ENCODE results near the gene GNAT1.

The GNAT1 gene

DNA sequence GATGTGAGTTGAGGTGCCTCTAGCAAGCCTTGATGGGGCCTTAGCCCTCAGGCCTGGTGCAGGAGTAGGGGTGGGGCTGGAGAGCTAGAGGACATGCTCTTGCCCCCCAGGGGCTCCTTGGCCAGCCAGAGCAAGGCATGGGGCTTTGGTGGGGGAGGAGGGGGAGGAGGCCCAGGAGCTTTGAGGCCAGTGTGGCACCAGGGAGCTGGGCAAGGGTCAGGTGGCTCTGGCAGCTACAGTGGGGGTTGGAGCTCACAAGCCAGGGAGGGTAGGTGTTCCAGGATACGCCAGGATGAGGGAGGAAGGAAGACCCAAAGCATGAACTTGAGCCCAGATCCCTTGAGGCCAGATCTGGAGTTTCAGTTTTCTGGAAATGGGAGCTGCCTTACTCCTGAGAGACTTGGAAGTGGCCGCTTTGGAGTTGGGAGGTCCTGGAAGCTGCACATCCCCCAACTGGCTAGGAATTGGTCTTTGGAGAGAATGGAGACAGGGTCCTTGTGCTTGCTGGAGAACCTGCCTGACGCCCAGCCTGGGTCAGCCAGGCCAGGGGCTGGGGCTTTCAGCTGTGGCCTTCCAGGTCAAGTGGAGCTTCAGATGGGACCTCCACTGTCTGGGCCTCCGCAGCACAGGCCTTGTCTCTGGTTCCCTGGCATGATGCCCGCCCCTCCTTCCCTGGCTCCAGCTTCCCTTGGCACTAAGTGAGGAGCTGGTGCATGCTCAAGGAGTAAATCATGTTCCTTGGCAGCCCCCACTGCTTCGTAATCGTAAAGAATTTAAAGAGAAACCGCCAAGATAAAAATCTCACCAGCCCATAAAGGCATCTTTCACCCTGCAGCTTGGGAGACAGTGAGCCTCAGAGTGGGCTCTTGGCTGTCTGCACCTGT is 27.6 kb upstream of the GNAT1 start:
- no peak for DNase-seq

DNA sequence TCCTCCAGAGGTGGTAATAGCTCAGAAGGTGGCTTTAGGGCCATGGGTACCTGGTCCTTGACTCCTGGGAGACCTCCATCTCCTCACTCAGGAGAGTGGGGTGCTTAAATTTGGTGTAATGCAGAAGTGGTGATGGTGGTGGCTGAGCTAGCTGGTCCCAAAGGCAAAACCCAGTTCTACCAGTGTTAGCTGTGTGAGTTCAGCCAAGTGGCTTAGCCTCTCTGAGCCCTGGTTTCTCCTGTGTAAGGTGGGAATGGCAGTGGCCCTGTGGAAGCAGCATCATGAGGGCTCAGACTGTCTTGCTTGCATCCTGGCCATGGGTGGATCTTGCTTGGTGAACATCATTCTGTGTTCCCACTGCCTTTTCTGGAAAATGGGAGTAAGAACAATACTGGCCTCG is 26.9 kb upstream of the GNAT1 start:
- DNase-seq = no peak

DNA sequence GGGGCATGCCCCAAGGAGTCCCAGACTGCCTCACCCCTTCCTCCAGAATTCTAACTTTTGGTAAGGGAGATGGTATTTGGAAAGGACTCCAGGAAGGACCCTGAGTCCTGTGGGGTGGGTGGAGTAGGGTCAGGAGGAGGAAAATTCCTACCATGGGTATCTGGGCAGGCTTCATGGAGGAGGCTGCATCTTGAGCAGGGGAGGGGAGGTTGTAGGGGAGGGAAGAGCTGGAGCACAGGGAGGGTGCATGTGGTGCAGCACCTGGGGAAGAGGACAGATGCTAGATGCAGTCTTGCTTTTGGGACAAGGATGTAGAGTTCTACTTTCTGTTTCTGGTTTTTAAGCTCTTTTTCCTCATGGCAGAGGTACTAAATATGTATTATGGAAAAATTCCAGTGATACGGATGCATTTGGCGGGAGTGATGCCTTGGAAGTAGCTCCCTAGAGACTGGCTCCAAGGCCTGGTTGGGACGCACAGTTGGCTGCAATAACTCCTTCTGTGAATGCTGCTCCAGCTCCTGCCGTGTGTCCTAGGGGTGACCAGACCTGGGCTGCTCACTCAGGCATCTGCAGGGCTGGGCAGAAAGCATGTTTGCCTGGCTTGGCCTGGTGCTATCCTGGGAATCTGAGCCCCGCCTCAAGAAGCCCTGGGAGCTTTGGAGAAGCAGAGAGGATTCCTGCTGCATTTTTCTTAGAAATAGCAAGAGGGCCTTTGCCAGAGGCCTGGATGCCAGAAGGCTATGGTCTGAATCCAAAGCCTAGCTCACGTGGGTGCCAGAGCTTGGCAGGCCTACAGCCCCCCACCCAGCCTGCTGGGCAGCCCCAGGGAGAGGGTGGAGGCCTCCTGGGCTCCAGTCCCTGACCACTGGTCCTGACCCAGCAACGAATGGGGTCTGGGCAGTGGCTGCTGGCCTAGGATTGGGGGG is 26.2 kb upstream of the GNAT1 start:
- DNase-seq = no peak

DNA sequence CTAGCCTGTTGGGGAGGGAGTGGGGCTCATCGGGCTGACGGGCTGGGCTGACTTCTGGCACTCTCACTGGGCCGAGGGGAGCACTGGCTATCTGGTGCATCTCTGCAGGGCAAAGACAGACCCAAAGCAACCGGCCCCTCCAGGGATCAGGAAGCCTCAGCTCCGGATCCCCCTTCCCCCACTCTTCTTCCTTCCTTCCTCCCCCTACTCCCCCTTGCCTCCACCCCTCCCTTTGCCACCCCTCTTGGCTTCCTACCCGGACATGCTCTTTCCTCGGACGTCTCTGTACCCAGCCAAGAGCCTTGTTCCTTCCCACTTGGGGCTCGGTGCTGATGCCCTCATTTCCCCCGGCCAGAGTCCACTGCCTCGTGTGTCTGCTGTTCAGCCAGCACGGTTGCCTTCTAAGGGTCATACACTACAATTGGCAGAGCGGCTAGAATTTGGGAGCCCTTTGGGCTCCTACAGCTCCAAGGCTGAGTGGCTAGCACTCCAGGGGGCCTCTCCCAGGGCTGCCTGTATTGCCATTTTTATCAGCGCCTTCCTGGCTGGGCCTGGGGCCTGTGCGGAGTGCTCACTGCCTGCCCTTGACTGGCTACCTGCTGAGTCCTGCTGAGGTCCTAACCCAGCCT is 25.4 kb upstream of the GNAT1 start:
- no peak for DNase-seq

DNA sequence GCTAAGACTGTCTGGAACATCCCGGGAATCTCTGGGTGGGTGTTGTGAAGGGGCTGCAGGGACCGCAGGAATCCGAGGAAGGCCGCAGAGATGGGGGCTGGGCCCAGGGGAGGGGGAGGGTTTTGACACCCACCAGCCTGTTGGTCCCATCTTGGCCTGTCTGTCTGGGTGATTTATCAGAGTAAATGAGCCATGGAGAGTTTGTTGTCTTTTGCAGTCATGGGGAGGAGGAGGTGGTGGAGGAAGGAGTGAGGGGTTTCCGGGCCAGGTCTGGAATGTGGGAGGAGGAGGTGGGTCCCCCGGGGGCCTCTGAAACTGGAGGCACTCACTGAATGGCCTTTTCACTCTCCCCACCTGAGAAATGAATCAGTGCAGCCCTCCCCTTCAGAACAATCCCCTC is 24.8 kb upstream of the GNAT1 start:
- DNase-seq = no peak

DNA sequence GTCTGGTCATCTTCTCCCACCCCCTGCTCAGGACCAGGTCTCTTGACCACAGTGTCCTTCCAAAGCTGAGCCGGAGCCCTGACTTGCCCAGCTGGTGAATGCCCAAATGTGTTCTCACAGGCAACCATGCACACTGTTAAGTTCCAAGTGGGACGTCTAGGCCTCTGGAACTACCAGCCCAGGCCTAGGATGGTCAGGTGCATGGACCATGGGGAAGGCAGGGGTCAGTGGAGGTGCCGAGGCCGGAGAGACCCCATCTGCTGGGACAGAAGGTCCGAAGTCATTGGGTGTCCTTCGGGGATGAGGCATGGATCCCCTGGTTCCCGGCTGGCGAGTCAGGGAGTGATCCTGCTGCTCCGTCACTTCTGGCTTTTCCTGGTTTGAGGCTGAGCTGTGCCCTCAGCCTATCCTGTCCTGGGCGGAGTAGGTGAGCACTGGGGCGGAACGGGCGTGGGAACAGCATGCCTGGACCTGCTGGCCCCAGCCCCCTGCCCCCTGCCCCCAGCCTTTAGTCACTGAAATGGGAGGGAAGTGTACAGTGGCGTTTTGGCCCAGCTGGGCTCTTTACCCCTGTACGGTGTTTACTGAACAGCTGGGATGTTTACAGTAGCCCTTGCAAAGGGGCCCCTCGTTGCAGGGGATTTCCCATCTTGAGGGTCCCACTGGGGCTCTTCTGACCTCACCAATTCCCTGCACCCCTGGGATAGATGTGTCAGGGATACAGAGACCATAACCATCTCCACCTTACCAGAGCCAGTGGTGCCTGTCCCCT is 24.2 kb upstream of the GNAT1 start:
- no peak for DNase-seq

DNA sequence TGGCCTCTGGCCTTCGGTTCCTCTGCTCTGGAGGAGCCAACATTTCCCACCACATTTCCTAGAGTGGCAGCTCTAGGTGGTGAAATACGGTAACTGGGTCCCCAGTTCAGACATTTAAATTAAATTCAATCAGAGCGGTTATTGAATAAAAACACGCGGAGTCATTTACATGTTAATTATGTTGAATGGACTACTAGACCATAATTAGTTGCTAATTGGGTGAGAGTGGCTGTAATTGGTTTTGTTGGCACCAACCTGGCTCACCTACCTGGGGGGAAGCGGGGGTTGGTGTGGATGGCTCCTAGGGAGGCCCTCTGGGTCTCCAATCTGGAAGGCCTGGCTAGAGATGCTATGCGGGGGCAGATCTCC is 23.6 kb upstream of the GNAT1 start:
- no peak for DNase-seq

DNA sequence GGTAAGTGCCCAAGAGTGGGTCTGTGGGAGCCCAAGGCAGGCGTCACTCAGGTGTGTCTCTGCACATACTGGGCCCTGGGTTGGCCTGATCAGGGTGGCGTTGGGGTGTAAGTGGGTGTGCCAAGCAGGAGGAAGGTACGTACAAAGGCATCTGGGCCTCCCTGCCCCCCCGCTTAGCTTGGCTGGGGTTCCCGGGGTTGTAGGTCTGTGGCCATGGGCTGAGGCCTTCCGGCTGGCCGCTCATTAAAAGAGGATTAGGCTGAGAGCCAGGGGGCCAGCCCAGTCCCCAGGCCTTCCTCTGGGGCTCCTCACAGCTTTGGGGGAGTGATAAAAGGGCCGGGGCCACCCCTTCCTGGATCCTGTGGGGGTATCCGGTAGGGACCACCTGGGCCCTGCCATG is 23.0 kb upstream of the GNAT1 start:
- no peak for DNase-seq

DNA sequence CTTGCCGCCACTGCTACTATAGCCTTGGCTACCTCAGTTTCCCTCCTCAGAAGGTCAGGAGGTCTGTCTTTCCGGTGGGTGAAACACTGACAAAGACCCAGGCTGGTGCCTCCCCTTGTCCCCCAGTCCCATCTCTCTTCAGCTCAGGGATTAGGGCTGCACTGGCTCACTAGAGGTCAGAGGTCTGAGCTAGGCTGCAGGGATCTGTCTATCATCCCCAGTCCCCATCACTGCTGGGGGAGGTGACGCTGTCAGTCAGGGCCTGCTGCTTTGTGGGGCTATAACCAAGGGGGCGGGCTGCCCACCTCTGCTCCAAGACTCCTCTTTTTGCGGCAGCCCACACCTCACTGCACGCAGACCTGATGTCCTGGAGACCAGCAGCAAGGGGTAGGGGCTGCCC is 22.6 kb upstream of the GNAT1 start:
- DNase-seq = no peak

DNA sequence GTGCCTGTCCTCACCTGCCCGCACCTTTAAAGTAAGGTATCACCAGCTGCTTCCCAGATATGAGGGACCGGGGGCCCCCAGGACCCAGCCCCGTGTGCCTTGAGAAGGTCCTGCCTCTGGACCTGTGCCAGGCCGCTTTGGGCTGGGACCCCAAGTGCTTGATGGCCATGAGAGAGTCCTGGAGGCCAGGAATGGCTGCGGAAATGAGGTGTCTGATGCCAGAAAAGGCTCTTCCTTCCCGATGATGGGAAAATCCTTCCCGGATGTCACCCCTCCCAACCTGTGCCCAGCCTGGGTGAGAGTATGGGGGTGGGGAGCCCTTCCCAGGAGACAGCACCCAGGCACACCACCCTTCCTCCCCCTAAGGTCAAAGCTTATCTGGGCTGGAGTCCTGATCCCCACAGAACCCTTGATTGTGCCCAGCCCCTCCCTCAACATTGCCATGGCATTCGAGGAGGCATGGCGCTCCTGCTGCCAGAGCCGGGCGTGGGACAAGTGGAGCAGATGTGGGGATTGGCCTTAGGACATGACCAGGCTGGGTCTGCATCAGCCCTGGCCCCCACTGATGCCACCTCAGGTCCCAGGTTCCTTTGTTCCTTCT is 22.1 kb upstream of the GNAT1 start:
- DNase-seq = no peak

DNA sequence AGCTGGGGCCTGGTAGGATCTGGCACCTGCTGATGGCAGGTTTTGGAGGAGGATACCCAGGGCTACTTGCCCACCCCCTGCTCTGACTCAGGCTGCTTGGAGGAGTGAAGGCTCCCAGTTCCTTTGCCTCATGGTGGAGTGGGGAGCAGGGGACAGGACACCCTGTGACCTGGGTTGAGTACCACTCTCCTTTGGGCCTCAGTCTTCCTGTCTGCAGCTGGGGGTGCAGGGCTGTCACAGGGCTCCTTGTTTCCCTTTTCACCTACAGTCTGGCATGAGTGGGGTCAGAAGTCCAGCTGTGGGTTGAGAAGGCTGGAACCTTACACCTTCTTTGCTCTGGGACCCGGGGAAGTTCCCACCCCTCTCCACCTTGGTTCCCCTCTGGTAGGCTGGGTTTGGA is 21.6 kb upstream of the GNAT1 start:
- DNase-seq = no peak

DNA sequence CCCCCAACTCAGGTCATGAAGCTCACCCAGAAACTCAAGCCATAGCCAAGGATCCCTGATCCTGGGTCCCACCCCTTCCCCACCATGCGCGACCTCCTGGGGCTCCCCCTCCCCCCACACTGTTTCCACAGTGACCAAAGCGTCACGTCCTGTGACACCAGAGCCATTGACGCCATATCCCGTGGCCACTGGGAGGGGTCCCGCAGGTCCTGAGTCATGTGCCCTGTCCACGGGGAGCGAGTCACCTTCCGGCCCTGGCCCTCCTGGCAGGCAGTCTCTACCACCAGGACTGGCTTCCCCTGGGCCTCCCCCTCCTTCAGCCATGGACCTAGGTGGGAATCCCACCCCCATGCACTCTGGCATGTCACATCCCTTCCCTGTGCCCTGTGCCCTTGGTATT is 20.7 kb upstream of the GNAT1 start:
- DNase-seq = no peak

DNA sequence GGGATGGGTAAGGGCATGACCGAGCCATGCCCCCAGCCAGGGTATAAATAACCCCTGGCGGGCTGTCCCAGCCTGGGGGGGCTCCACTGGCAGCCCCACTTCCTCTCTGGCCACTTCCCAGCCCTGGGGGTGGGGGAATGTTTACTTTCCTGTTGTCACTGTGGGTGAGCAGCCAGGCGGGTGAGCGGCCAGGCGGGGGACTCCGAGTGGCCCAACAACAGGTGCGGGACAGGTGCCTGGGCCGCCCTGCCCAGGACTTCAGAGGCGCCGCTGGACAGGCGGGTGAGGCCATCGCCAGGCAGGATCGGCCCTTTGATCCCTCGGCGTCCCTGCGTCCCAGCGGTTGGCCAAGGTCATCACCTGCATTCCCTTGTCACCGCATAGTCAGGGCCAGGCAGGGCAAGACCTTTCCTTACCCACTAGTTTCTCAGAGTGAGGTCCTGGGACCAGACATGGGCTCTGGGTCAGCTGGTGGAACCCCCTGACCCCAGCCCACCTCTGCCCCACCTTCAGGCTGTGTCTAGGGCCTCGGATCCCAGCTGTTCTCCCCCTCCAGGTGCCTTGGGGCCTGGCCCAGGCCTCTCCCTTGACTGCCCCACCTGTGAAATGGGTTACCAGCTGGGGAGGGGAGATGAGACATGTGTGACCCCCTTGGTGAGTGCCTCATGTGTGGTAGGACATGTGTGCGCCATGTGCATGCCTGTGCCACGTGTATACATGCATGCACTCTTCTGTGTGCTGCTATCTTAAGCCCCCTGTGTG is 19.7 kb upstream of the GNAT1 start:
- no peak for DNase-seq

DNA sequence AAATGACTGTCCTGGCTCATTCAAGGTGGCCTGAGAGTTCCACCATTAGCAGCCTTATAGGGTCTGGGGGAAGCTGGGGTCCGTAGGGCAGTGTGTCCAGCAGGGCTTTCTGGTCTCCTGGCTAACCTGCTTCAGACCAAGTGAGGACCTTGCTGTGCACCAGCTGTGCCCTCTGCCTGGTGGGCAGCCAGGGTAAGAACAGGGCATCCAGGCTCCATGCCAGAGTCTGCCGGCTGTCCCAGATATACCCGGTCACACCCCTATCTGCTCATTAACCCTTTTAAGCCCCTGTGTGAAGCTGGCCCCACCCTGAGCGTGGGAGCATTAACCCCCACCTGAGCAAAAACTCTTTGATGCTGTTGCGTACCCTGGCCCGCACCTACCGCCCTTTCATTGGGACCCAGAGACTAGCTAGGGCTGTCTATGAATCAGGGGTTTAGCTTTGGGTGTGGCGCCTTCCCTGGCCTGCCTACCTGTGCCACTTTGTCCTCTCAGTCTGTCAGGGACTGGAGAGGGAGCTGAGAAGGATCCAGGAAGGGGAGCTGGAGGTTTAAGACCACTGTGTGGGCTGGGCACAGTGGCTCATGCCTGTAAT is 18.7 kb upstream of the GNAT1 start:
- no peak for DNase-seq

DNA sequence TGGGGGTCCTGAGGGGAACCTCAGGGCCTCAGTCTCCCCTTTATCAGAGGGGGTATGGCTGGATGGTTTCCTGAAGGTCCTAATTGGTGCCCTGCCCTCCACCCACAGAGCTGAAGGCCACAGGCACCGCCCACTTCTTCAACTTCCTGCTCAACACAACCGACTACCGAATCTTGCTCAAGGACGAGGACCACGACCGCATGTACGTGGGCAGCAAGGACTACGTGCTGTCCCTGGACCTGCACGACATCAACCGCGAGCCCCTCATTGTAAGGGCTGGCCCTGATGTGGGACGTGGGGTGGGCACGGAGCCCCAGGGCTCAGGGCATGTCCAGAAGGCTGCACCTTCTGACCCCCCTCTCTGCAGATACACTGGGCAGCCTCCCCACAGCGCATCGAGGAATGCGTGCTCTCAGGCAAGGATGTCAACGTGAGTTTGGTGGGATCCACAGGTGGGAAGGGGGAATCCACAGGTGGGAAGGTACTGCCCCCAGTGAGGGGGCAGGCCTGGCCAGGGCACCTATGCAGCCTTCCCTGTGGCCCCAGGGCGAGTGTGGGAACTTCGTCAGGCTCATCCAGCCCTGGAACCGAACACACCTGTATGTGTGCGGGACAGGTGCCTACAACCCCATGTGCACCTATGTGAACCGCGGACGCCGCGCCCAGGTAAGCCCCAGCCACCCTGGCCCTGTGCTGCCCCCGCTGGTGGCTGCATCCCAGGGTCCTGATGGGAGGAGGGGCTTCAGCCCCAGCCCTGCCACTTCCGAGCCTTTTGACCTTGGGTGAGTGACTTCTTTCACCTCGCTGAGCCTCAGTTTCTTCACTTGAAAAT is 17.5 kb upstream of the GNAT1 start:
- DNase-seq = no peak

DNA sequence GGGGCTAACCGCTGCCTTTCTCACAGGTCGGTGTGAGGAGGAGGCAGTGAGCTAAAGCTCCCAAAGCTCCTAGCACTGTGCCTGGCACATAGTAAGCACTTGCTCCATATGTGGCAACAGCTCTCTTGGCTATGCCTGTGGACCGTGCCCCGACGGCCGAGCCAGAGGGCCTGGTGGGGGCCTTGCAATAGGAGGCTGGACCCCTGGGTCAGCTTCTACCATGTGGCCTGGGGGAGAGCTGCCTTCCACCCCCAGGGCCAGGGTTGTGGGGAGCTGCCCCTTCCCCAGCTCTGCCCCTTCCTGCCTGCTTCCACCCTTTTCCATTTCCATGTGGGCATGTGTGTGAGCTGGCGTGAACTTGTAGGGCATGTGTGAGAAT is 16.9 kb upstream of the GNAT1 start:
- DNase-seq = no peak

DNA sequence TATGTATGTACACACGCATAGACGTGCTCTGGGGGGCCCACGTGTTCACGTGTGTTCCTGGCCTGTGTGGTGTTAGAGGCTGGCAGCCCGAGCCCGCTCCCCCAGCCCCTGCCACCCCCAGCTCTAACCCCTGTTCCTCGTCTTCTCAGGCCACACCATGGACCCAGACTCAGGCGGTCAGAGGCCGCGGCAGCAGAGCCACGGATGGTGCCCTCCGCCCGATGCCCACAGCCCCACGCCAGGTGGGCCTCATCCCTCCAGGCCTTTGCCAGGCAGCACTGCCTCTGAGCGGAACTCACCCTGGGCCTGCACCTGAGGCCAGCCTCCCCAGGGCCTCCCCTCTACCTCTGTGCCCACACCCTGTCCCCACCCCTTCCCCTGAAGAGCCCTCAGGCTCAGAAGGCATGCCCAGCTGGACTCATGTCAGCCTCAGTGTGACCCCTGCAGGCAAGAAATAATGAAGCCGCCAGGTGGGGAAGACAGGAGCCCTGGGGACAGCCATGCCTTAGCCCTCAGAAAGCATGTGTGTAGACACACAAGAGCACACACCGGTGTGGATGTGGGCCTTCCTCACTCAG is 16.4 kb upstream of the GNAT1 start:
- DNase-seq = no peak

DNA sequence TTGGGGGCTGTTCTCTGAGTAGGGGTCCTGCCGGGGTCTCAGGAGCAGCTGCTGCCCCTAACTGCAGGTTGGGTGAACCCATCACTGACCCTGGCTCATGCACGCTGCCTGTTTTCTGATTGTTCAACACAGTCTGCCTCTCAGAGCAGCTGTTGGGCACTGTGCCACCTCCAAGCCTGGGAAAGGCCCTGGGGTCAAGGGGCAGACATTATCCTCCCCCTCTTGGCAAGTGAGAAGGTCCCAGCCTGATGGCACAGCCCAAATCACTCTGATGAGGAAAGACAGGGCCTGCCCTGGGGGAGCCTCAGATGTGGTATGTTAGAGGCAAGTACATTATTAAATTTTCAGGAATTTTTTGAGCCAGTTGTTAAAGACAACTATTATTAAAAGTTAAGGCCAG is 14.1 kb upstream of the GNAT1 start:
- no peak for DNase-seq

DNA sequence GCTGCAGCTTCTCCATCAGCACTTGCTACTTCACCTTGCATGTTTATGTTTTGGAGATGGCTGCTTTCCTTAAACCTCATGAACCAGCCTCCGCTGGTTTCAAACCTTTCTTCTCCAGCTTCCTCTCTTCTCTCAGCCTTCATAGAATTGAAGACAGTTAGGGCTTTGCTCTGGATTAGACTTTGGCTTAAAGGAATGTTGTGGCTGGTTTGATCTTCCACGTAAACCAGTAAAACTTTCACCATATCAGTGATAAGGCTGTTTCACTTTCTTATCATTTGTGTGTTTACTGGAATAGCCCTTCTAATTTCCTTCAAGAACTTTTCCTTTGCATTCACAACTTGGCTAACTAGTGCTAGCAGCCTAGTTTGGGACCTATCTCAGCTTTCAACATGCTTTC is 11.7 kb upstream of the GNAT1 start:
- DNase-seq = no peak

DNA sequence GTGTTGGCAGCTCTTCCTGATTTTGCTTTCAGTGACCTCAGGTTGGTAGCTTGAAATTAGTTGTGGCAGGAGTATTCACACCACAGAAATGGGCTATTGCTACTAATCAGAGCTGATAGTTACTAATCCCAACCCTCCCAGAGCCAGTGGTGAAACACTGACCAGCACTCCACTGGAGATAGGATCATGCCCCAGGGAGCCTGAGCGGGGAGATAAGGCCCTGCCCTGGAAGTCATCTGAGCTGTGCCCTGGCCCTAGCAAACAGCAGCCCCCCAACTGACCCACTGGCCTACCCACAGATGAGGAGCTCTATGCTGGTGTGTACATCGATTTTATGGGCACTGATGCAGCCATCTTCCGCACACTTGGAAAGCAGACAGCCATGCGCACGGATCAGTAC is 9.4 kb upstream of the GNAT1 start:
- no peak for DNase-seq

Data from activated T-cell treated with anti-CD3 and anti-CD28 coated beads, Interleukin-2, amount 50 U/mL, for 1 hour (primary cell).